Measurements from ENCODE around the gene PARD6B.
"Not testable (repeated sequence)": the region's sequence is repeated elsewhere in the genome, so short reads cannot be mapped to it uniquely, and the experiment has no call there.

PARD6B gene, protein sequence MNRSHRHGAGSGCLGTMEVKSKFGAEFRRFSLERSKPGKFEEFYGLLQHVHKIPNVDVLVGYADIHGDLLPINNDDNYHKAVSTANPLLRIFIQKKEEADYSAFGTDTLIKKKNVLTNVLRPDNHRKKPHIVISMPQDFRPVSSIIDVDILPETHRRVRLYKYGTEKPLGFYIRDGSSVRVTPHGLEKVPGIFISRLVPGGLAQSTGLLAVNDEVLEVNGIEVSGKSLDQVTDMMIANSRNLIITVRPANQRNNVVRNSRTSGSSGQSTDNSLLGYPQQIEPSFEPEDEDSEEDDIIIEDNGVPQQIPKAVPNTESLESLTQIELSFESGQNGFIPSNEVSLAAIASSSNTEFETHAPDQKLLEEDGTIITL

DNA sequence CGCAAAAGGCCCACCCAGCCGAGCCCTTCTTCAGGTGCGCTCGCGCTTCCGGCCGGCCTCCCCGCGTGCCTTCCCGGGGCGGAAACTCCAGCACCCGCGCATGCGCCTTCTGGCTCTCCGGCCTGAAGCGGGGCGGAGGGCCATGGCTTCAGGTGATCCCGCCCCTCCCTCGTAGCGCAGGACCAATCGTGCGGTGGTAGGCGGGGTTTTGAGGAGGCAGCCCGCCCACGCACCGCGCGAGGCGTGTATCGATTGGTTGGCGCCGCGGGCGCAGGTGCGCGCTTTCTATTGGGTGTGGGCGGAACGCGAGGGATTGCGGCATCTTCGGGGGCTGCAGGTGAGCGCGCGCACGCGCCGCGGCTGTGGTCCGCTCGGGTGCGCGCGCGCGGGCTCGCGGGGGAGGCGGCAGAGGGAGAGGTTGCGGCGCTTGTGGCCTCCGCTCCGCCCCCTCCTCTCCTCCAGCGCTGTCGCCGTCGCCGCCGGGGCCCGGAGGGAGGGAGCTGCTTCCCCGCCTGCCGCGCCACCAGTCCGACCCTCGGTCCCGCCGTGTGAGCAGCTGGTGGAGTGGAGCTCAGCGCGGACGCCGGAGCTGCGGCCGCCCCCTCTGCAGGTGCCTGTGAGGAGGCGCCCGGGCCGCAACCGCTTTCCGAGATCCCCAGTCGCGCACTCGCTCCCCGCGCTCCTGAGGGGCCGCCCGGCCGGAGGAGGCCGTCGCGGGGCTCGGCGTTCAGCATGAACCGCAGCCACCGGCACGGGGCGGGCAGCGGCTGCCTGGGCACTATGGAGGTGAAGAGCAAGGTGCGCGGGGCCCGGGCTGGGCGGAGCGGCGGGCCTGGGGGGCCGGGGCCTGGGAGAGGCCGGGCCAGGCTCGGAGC lies at the start of gene PARD6B:
Gene PARD6B (plus strand): TSS at position 526 of the 875 bp plus-strand sequence. CDS start 207 bp downstream, at position 733.
- DNase-seq (ENCODE audit: low spot score) (peak; percentile 100), FAIRE-seq (peak; percentile 97)

DNA sequence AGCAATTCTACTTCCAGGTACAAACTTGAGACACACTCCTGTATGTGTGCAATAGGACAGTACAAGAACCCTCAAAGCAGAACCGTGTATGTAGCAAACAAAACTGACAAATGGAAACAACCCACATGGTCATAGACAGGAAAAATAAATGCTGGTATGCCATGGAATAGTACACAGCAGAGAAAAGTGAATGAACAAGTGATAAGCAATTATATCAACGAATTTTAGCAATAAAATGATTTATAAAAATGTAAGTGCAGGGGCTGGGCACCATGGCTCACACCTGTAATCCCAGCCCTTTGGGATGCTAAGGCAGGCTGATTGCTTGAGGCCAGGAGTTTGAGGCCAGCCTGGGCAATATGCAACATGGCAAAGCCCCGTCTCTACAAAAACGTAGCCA lies 49.3 kb upstream of the PARD6B start:
- DNase-seq (ENCODE audit: low spot score) = no peak
- no peak for FAIRE-seq

DNA sequence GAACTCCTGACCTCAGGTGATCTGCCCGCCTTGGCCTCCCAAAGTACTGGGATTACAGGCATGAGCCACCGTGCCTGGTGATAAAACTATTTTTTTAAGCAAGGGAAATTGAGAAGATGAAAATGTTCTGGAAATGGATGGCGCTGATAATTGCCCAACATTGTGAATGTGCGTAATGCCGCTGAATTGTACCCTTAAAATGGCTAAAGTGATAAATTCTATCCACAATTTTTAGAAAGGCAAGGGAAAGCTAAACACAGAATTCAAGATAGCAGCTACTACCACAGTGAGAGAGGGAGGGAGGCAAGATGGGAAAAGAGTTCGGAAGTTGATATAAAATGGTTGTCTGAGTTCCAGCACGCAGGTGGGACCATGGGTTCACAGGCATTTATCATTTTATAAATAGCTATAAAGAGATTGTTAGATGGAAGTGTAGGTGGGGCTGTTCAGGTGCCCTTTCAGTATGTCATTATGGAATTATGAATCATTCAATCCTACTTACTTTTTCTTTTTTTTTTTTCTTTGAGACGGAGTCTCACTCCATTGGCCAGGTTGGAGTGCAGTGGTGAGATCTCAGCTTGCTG lies 48.3 kb upstream of the PARD6B start:
- DNase-seq (ENCODE audit: low spot score) (no peak), FAIRE-seq (no peak)

DNA sequence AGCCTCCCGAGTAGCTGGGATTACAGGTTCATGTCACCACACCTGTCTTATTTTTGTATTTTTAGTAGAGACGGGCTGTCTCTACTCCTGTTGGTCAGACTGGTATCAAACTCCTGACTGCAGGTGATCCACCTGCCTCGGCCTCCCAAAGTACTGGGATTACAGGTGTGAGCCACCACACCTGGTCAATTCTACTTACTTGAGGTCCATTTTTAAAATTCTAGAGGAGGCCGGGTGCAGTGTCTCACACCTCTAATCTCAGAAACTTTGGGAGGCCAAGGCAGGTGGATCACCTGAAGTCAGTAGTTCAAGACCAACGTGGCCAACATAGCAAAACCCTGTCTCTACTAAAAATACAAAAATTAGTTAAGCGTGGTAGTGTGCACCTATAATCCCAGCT lies 47.8 kb upstream of the PARD6B start:
- no peak for DNase-seq (ENCODE audit: low spot score)
- FAIRE-seq = no peak

DNA sequence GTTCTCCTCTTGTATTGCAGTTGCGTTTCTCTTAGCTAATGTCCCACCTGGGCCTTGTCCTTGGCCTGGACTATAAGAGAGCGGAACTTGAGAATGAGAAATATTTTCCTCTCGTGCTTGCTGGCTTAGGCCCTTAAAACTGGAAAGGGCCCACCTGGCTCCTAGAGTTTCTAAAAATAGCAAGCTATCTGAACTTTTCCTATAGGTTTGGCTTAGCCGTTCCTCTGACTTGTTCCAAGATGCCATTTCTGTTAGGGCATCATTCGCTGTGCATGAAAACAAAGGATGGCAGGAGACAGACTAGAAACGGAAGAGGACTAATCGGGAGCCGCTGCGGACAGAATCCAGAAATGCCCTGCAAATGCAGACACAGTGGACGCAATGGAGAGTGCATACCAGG lies 44.6 kb upstream of the PARD6B start:
- DNase-seq (ENCODE audit: low spot score) (no peak), FAIRE-seq (no peak)

DNA sequence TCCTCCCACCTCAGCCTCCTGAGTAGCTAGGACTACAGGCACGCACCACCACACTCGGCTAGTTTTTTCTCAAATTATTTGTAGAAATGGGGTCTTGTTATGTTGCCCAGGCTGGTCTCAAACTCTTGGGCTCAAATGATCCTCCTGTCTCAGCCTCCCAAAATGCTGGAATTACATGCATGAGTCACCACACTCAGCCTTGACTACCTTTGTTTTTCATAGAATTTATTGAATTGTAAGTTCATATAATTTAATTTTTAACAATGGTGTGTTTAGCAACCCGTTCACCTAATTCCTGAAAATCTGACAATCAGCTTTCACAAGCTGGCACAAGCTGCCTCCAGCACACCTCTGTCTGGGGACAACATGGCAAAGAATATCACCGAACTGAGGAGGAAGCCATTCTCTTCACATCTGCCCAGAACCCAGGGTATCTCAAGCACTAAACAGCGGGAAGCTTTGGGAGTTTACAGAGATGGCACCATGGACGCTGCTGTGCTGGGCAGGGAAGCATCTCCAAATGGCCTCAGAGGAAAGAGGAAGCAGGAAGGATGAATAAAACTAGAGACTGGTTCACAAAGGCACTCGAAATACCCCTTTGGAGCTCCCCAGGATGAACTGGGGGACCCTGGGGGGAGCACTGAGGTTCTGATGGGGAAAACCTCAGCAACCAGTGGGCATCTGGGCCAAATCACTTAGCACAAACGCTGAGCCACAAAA lies 43.0 kb upstream of the PARD6B start:
- DNase-seq (ENCODE audit: low spot score) (no peak), FAIRE-seq (no peak)

DNA sequence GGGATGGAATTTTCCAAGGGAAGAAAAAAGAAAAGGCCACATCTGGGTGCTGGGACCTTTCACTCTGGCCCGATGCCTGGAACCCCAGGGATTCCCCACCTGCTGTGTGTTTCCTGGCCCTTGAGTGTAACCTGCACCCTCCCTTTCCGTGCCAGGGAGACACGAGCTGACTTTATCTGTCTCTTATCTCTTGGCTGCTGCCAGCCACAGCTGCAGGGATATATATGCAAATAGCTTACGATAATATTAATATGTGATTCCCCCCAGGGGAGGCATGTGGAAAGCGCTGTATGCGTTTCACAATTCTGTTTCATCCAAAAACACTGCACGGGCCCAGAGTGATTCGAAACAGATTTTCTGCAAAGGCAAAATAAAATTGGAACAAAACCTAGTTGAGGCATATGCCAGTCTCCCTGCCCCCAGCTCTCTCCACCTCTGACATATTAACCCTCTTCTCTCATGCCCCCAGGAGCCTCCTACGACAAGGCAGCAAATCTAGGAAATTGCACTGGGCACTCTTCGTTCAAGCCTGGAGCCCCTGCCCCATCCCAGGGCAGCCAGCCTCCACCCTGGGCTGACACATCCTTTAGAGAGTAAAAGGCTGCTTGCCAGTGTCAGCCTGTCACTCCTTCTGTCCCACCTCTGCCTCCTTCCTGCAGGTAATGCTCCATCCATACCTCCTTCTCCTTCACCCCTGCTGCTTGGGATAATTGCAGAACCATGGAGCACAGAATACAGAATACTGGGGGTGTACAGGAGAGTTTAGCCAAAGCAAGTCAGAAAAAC lies 41.3 kb upstream of the PARD6B start:
- DNase-seq (ENCODE audit: low spot score) (no peak), FAIRE-seq (no peak)

DNA sequence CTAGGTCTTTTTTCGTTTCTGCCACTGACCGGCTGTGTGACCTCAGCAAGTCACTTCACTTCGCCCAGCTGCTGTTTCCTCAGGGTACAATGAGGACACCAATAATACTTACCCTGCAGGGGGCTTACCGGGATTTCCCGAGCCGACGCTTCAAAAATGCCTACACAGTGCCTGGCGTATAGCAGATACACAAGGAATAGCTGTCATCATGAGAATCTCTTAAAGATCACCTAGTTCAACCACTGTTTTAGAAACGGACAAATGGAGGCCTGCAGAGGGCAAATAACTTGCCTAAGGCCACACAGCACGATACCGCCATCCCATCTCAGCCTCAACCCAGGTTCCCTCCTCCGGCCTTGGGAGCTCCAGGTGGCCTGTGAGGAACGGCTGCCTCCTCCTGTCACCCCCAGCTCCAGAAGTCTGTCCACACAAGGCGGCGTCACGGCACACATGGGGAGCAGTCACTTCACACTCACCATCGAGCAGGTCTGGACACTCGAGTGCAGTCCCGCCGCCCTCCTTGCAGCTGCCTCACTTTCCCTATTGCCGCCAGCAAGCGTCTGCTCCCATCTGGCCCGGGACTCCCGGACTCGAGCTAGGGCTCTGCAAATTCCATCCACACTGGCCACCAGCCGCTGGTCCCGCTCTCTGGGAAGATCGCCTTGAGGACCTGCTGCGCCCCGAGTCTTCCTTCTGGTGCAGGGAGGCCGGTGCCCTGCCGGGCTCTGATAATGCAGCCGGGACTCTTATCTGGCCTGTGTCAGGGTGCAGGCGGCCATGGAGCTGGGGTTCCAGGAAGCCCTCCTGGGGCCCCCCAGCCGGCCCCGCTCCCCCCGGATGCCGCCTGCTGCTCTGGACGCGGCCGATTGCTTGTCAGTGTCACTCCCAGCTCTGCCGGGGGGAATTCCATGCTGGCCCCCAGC lies 40.5 kb upstream of the PARD6B start, which contains the start of gene RIPOR3:
Gene RIPOR3 (minus strand): TSS at position 893 of the 923 bp plus-strand sequence. CDS start 414 bp downstream, at position 479.
- no peak for FAIRE-seq
- no peak for DNase-seq (ENCODE audit: low spot score)

- DNase-seq (ENCODE audit: low spot score) = no peak
- FAIRE-seq = no peak
Measured at GRCh38 chr20:50691573-50692551, 39.5 kb upstream of the PARD6B start.

DNA sequence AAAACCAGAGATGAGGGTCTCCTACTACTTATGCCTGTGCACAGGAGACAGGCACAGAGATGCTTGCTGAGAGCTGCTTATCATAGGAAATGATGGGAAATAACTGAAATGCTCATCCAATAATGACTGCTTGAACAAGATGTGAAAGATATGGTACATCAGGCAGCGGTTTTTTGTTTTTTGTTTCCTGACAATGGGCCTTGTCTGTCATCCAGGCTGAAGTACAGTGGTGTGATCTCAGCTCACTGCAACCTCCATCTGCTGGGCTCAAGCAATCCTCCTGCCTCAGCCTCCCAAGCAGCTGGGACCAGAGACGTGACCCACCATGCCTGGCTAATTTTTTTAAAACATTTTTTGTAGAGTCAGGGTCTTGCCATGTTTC lies 38.8 kb upstream of the PARD6B start:
- DNase-seq (ENCODE audit: low spot score) (no peak), FAIRE-seq (no peak)

DNA sequence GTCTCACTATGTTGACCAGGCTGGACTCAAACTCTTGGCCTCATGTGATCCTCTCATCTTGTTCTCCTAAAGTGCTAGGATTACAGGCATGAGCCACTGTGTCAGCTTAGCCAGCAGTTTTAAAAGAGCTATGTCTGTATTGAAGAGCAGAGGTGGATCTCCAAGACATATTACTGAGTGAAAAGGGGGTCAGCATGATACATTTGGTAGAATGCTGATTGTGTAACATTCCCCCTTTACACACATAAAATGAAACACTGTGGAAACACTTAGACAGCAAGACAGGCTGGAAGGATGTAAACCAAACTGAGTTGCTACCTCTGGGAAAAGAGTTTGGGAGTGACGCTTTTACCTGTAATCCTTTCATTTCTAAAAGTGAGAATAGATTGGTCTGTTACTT lies 38.4 kb upstream of the PARD6B start:
- DNase-seq (ENCODE audit: low spot score) (no peak), FAIRE-seq (no peak)

DNA sequence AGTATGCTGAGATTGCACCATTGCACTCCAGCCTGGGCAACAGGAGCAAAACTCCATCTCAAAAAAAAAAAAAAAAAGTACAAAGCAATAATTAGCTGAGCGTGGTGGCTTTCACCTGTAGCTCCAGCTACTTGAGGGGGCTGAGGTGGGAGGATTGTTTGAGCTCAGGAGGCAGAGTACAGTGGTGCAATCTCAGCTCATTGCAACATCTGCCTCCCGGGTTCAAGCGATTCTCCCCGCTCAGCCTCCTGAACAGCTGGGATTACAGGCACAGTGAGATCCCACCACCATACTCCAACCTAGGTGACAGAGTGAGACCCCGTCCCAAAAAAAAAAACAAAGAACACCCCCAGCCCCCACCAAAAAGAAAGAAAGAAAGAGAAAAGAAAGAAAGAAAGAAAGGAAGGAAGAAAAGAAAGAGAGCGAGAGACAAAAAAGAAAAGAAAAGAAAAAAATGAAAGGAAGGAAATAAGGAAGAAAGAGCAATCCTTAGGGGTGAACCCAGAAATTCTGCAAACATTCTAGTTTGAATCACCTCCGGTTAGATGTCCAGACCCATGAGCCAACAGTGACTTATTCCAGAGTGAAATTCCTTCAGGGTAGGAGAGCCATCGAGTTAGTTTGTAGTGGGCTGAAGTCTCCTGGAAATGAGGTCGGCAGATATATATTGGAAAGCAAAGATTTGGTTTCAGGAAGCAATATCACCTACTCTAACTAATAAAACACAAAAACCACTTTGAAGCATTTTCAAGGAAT lies 36.8 kb upstream of the PARD6B start:
- no peak for FAIRE-seq

GRCh38 chr20:50695135-50695872 lies 36.1 kb upstream of the PARD6B start:
- FAIRE-seq (no peak), DNase-seq (ENCODE audit: low spot score) (no peak)

More for the DNA sequence above, 36.8 kb upstream of the PARD6B start:
- no peak for DNase-seq (ENCODE audit: low spot score)

GRCh38 chr20:50698255-50698654 lies 33.1 kb upstream of the PARD6B start:
- DNase-seq (ENCODE audit: low spot score); FAIRE-seq: not testable (repeated sequence)

GRCh38 chr20:50699688-50700087 lies 31.7 kb upstream of the PARD6B start:
- no peak for DNase-seq (ENCODE audit: low spot score)
- no peak for FAIRE-seq

DNA sequence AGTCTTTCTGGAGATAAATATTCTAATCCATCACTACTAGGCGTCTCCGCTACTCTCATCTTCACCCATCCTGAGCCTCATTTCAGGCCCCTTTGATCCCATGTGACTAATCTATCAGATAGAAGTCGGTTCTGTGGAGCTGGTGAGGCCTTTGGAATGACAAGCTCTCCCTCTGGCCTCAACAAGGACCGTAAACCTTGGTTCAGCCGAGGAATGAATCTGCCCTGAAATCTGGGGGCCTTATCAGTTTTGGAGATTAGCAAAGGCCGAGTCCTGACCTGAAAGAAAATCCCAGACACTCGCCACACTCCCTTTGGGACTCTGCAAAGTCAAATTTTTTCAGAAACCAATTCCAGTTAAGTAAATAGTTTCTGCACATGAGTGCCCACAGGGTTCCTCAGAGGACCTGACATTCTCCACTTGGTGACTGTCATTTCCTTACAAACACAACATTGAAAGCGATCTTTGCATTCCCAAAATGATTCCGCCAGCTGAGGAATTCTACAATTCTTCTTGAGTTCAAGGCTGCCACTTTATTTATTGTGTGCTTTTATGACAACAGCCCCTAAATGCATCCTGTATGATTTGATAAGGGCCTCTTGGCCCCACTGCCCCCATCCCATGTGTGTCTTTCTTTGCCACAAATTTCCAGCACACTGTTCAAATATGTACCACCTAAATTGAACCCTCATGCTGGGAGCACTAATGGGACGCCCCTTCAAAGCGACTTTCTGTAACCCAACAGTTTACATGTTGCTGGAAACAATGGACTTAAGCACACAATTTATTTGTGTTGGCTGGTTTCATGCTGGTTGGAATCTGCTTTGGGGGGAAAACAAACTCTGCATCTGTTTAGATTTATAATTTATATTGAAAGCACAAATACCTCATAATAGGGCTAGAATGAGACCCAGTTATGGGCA lies 30.1 kb upstream of the PARD6B start:
- FAIRE-seq (no peak), DNase-seq (ENCODE audit: low spot score) (no peak)

Measured in urothelium cell line (cell line).